HG02885 (cell line): ENCODE measurements around the gene CCR8.
A peak's percentile ranks its signal among the peaks of the same experiment; 100 is the strongest.

ENCODE experiments used
- ATAC-seq: cut with Tn5 transposase; IDR thresholded peaks from one replicate; pipeline ENCODE4 v1.9.1; 2021; ENCODE audit warnings: mild to moderate bottlenecking; ENCODE audit not compliant: unreplicated experiment, poor library complexity

The CCR8 gene

GRCh38 chr3:39329493-39329892, at the start of gene CCR8:
Gene CCR8 (plus strand): TSS chr3:39329709. CDS start chr3:39332332, 2,623 bp downstream.
- no peak for ATAC-seq

GRCh38 chr3:39279745-39280517, 49.6 kb upstream of the CCR8 start, which contains the start of gene CX3CR1:
Gene CX3CR1 (minus strand): TSS chr3:39280036. CDS start chr3:39266509, 13,527 bp downstream.
- ATAC-seq, result no peak

- ATAC-seq, result no peak
These were observed 48.9 kb upstream of the CCR8 start for GRCh38 chr3:39280571-39280970.

GRCh38 chr3:39281533-39281932, 48.0 kb upstream of the CCR8 start:
- ATAC-seq, result no peak

- ATAC-seq, result no peak
These were observed 47.5 kb upstream of the CCR8 start for GRCh38 chr3:39282057-39282456.

GRCh38 chr3:39284457-39284881, 45.0 kb upstream of the CCR8 start:
- no peak for ATAC-seq

GRCh38 chr3:39285332-39285731, 44.2 kb upstream of the CCR8 start:
- ATAC-seq, result no peak

GRCh38 chr3:39286771-39287170, 42.7 kb upstream of the CCR8 start:
- ATAC-seq, result no peak

- ATAC-seq, result no peak
These were observed 42.0 kb upstream of the CCR8 start for GRCh38 chr3:39287216-39288164.

GRCh38 chr3:39288300-39288808, 41.2 kb upstream of the CCR8 start:
- ATAC-seq, result peak; percentile 98

GRCh38 chr3:39289107-39289506, 40.4 kb upstream of the CCR8 start:
- ATAC-seq, result no peak

- ATAC-seq, result no peak
These were observed 39.3 kb upstream of the CCR8 start for GRCh38 chr3:39290255-39290654.

- no peak for ATAC-seq
These were observed 37.6 kb upstream of the CCR8 start for GRCh38 chr3:39291903-39292329.

GRCh38 chr3:39292961-39293360, 36.5 kb upstream of the CCR8 start:
- ATAC-seq, result no peak

GRCh38 chr3:39294446-39295183, 34.9 kb upstream of the CCR8 start:
- no peak for ATAC-seq

- ATAC-seq, result peak; percentile 92
These were observed 34.2 kb upstream of the CCR8 start for GRCh38 chr3:39295184-39295775.

GRCh38 chr3:39296197-39297077, 33.1 kb upstream of the CCR8 start:
- ATAC-seq, result no peak

- ATAC-seq, result no peak
These were observed 30.2 kb upstream of the CCR8 start for GRCh38 chr3:39299279-39299678.

- ATAC-seq, result no peak
These were observed 27.3 kb upstream of the CCR8 start for GRCh38 chr3:39302178-39302577.
